Activated CD4-positive, CD25-positive, alpha-beta regulatory T cell treated with anti-CD3 and anti-CD28 coated beads, Interleukin-2, amount 50 U/mL, for 24 hours (primary cell): ENCODE results near the gene MLPH.

Source experiments
- ATAC-seq, 2 donors: fragments of 150-1000 bp; cut with Tn5 transposase; one replicate each; pipeline ENCODE4 v1.10.0; 2021; ENCODE audit warnings: mild to moderate bottlenecking in 1 of 2, moderate library complexity in 1 of 2

Gene MLPH

GRCh38 chr2:237570776-237571335 is 83.8 kb downstream of the MLPH start:
- ATAC-seq, result no peak

GRCh38 chr2:237571551-237571950 is 84.5 kb downstream of the MLPH start:
- ATAC-seq, result no peak

- peak; percentile 88 to 91 for ATAC-seq
These were observed 85.1 kb downstream of the MLPH start for GRCh38 chr2:237572021-237572741.

GRCh38 chr2:237572742-237573101 is 85.7 kb downstream of the MLPH start:
- no peak for ATAC-seq

GRCh38 chr2:237573721-237574415 is 86.8 kb downstream of the MLPH start:
- no peak for ATAC-seq

- no peak for ATAC-seq
These were observed 87.4 kb downstream of the MLPH start for GRCh38 chr2:237574467-237574866.

GRCh38 chr2:237574894-237575868 is 88.1 kb downstream of the MLPH start:
- no peak for ATAC-seq

GRCh38 chr2:237575869-237576862 is 89.1 kb downstream of the MLPH start:
- no peak for ATAC-seq

GRCh38 chr2:237576974-237577373 is 89.9 kb downstream of the MLPH start:
- ATAC-seq, result no peak

- ATAC-seq, result no peak
These were observed 90.4 kb downstream of the MLPH start for GRCh38 chr2:237577458-237577857.

GRCh38 chr2:237577956-237578870 is 91.2 kb downstream of the MLPH start:
- no peak for ATAC-seq

- ATAC-seq, result no peak
These were observed 94.3 kb downstream of the MLPH start for GRCh38 chr2:237581326-237581725.

GRCh38 chr2:237581751-237582746 is 95.0 kb downstream of the MLPH start:
- peak; percentile 80 to 88 for ATAC-seq

GRCh38 chr2:237583385-237584295 is 96.6 kb downstream of the MLPH start:
- no peak for ATAC-seq

GRCh38 chr2:237585590-237586221 is 98.7 kb downstream of the MLPH start:
- no peak for ATAC-seq

GRCh38 chr2:237588044-237588696 is 101.1 kb downstream of the MLPH start:
- ATAC-seq, result no peak
